Renal pelvis (tissue), 12 donors: ENCODE measurements around the gene WDR41. TPM values are rescaled to one million over a fixed set of nuclear protein-coding genes. Genes with fewer than 3 reads are reported as not detected.
"Not testable (repeated sequence)": the region's sequence is repeated elsewhere in the genome, so short reads cannot be mapped to it uniquely, and the experiment has no call there.

Source experiments
- DNase-seq: peaks from one replicate; pipeline ENCODE4 v3.0.0-alpha.2; 2013
- long read RNA-seq, 16 experiments: transcript quantifications; one replicate each; lab custom pipeline, GENCODE V29; 2026
- polyA plus RNA-seq, 3 donors: library from polyadenylated mRNA; unstranded; fragments of 120-200 nt; gene quantifications; one replicate each; pipeline ENCODE4 v1.2.1, GENCODE V29; 2013; ENCODE audit not compliant: insufficient read length in 3 of 3

WDR41 gene
- polyA plus RNA-seq: 10 to 100 TPM; 50.6 to 61.2 (median 56.0) TPM
- long read RNA-seq, donor 1, transcript WDR41-201 (13 exons, 3,958 nt): major isoform, 6 of 7 reads
- long read RNA-seq, donor 1, partial matches to known transcripts: 0 of 7 reads
- long read RNA-seq, donor 1, other reads (novel, unspliced or antisense): 0 of 7 reads
- long read RNA-seq, donor 2, transcript WDR41-201 (13 exons, 3,958 nt): major isoform, 12 of 12 reads
- long read RNA-seq, donor 2, partial matches to known transcripts: 0 of 12 reads
- long read RNA-seq, donor 2, other reads (novel, unspliced or antisense): 0 of 12 reads
- long read RNA-seq, donor 3, transcript WDR41-201 (13 exons, 3,958 nt): major isoform, 12 of 19 reads
- long read RNA-seq, donor 3, partial matches to known transcripts: 6 of 19 reads
- long read RNA-seq, donor 3, other reads (novel, unspliced or antisense): 0 of 19 reads
- long read RNA-seq, donor 4, transcript WDR41-201 (13 exons, 3,958 nt): major isoform, 9 of 19 reads
- long read RNA-seq, donor 4, partial matches to known transcripts: 9 of 19 reads
- long read RNA-seq, donor 4, other reads (novel, unspliced or antisense): 0 of 19 reads
- long read RNA-seq, donor 5, partial matches to known transcripts: 0 of 5 reads
- long read RNA-seq, donor 5, other reads (novel, unspliced or antisense): 0 of 5 reads
- long read RNA-seq, donor 6, transcript WDR41-201 (13 exons, 3,958 nt): major isoform, 8 of 8 reads
- long read RNA-seq, donor 6, partial matches to known transcripts: 0 of 8 reads
- long read RNA-seq, donor 6, other reads (novel, unspliced or antisense): 0 of 8 reads
- long read RNA-seq, donor 7, transcript WDR41-201 (13 exons, 3,958 nt): major isoform, 14 of 14 reads
- long read RNA-seq, donor 7, partial matches to known transcripts: 0 of 14 reads
- long read RNA-seq, donor 7, other reads (novel, unspliced or antisense): 0 of 14 reads
- long read RNA-seq, donor 8, partial matches to known transcripts: 0 of 5 reads
- long read RNA-seq, donor 8, other reads (novel, unspliced or antisense): 0 of 5 reads
- long read RNA-seq, donor 9, transcript WDR41-201 (13 exons, 3,958 nt): major isoform, 9 of 10 reads
- long read RNA-seq, donor 9, partial matches to known transcripts: 0 of 10 reads
- long read RNA-seq, donor 9, other reads (novel, unspliced or antisense): 0 of 10 reads
- long read RNA-seq, donor 10, transcript WDR41-201 (13 exons, 3,958 nt): major isoform, 6 of 7 reads
- long read RNA-seq, donor 10, partial matches to known transcripts: 0 of 7 reads
- long read RNA-seq, donor 10, other reads (novel, unspliced or antisense): 0 of 7 reads
- long read RNA-seq, donor 11, transcript WDR41-201 (13 exons, 3,958 nt): major isoform, 7 of 8 reads
- long read RNA-seq, donor 11, partial matches to known transcripts: 0 of 8 reads
- long read RNA-seq, donor 11, other reads (novel, unspliced or antisense): 0 of 8 reads
- long read RNA-seq, donor 12, transcript WDR41-201 (13 exons, 3,958 nt): major isoform, 14 of 26 reads
- long read RNA-seq, donor 12, partial matches to known transcripts: 8 of 26 reads
- long read RNA-seq, donor 12, other reads (novel, unspliced or antisense): 0 of 26 reads
- long read RNA-seq, donor 13, transcript WDR41-201 (13 exons, 3,958 nt): major isoform, 6 of 6 reads
- long read RNA-seq, donor 13, partial matches to known transcripts: 0 of 6 reads
- long read RNA-seq, donor 13, other reads (novel, unspliced or antisense): 0 of 6 reads
- long read RNA-seq, donor 14, transcript WDR41-201 (13 exons, 3,958 nt): major isoform, 11 of 17 reads
- long read RNA-seq, donor 14, partial matches to known transcripts: 5 of 17 reads
- long read RNA-seq, donor 14, other reads (novel, unspliced or antisense): 0 of 17 reads
- long read RNA-seq, donor 15, transcript WDR41-201 (13 exons, 3,958 nt): major isoform, 9 of 22 reads
- long read RNA-seq, donor 15, partial matches to known transcripts: 12 of 22 reads
- long read RNA-seq, donor 15, other reads (novel, unspliced or antisense): 0 of 22 reads
- long read RNA-seq, donor 16, transcript WDR41-201 (13 exons, 3,958 nt): major isoform, 15 of 24 reads
- long read RNA-seq, donor 16, partial matches to known transcripts: 9 of 24 reads
- long read RNA-seq, donor 16, other reads (novel, unspliced or antisense): 0 of 24 reads

GRCh38 chr5:77491783-77492652 lies at the start of gene WDR41:
TSS of gene WDR41 (minus strand) at chr5:77492316. CDS start at chr5:77492220, 96 bp downstream.
- DNase-seq: peak; percentile 96

- DNase-seq: no peak
These were observed 39.2 kb upstream of the WDR41 start for GRCh38 chr5:77531297-77531696.

GRCh38 chr5:77518304-77518703 lies 26.2 kb upstream of the WDR41 start:
- no peak for DNase-seq

- no peak for DNase-seq
These were observed 22.3 kb upstream of the WDR41 start for GRCh38 chr5:77514457-77514856.

- DNase-seq: no peak
These were observed 21.2 kb upstream of the WDR41 start for GRCh38 chr5:77513321-77513720.

GRCh38 chr5:77501132-77501531 lies 9.0 kb upstream of the WDR41 start:
- DNase-seq: not testable (repeated sequence)

- DNase-seq: no peak
These were observed 7.9 kb upstream of the WDR41 start for GRCh38 chr5:77499973-77500372.

GRCh38 chr5:77499441-77499840 lies 7.3 kb upstream of the WDR41 start:
- no peak for DNase-seq

GRCh38 chr5:77498952-77499351 lies 6.8 kb upstream of the WDR41 start:
- DNase-seq: no peak

- DNase-seq: no peak
These were observed 2.8 kb upstream of the WDR41 start for GRCh38 chr5:77494935-77495334.

GRCh38 chr5:77492653-77493000 lies 511 bp upstream of the WDR41 start:
- DNase-seq: no peak

GRCh38 chr5:77490741-77491344 lies 1.3 kb downstream of the WDR41 start:
- not testable (repeated sequence) for DNase-seq

- no peak for DNase-seq
These were observed 5.7 kb downstream of the WDR41 start for GRCh38 chr5:77486344-77486962.

GRCh38 chr5:77483682-77484081 lies 8.4 kb downstream of the WDR41 start:
- DNase-seq: no peak

GRCh38 chr5:77475041-77475440 lies 17.1 kb downstream of the WDR41 start:
- DNase-seq: not testable (repeated sequence)

- not testable (repeated sequence) for DNase-seq
These were observed 23.2 kb downstream of the WDR41 start for GRCh38 chr5:77468875-77469274.

GRCh38 chr5:77463905-77464304 lies 28.2 kb downstream of the WDR41 start:
- DNase-seq: no peak

- DNase-seq: no peak
These were observed 30.8 kb downstream of the WDR41 start for GRCh38 chr5:77461287-77461686.
